T-helper 2 cell treated with Interferon-gamma antibody and Interleukin-4, amounts not matched to agents 5 μg/mL and 100 μg/mL, for 36 hours (primary cell): ENCODE measurements around the gene RAN.

Source experiments
- DNase-seq: peaks from one replicate; pipeline ENCODE4 v3.0.0; 2021; ENCODE audit warnings: low spot score
- H3K27ac Mint-ChIP-seq: one replicate; pipeline ENCODE4 v1.8.0; 2021; ENCODE audit warnings: mild to moderate bottlenecking, mixed read lengths
- H3K27me3 Mint-ChIP-seq: one replicate; pipeline ENCODE4 v1.8.0; 2021; ENCODE audit warnings: low read depth, mixed read lengths
- H3K36me3 Mint-ChIP-seq: one replicate; pipeline ENCODE4 v1.8.0; 2021; ENCODE audit warnings: low read depth, mixed read lengths
- H3K4me1 Mint-ChIP-seq: one replicate; pipeline ENCODE4 v1.8.0; 2021; ENCODE audit warnings: low read depth, mixed read lengths
- H3K4me3 Mint-ChIP-seq: one replicate; pipeline ENCODE4 v1.8.0; 2022; ENCODE audit warnings: mild to moderate bottlenecking, moderate library complexity, mixed read lengths
- H3K9me3 Mint-ChIP-seq: one replicate; pipeline ENCODE4 v1.8.0; 2021; ENCODE audit warnings: mixed read lengths

RAN gene

GRCh38 chr12:130919086-130919485 is 47.2 kb downstream of the RAN start:
- no peak for DNase-seq
- Mint-ChIP-seq H3K27ac (no peak overlapping the region), H3K27me3 (peaks cover 31% of the 10 kb centered on the region), H3K9me3 (no peaks in the 10 kb centered on the region), H3K4me1 (no peaks in the 10 kb centered on the region), H3K36me3 (no peaks in the 10 kb centered on the region), H3K4me3 (no peak overlapping the region)

GRCh38 chr12:130920119-130920703 is 48.3 kb downstream of the RAN start:
- Mint-ChIP-seq H3K4me3 (no peak overlapping the region), H3K4me1 (no peaks in the 10 kb centered on the region), H3K27ac (no peak overlapping the region), H3K9me3 (no peaks in the 10 kb centered on the region), H3K27me3 (peaks cover 24% of the 10 kb centered on the region), H3K36me3 (no peaks in the 10 kb centered on the region)
- no peak for DNase-seq

- Mint-ChIP-seq H3K9me3 (no peaks in the 10 kb centered on the region), H3K36me3 (no peaks in the 10 kb centered on the region), H3K27ac (no peak overlapping the region), H3K4me1 (no peaks in the 10 kb centered on the region), H3K4me3 (no peak overlapping the region), H3K27me3 (peaks cover 21% of the 10 kb centered on the region)
- no peak for DNase-seq
These were observed 49.0 kb downstream of the RAN start for GRCh38 chr12:130920723-130921381.

DNA sequence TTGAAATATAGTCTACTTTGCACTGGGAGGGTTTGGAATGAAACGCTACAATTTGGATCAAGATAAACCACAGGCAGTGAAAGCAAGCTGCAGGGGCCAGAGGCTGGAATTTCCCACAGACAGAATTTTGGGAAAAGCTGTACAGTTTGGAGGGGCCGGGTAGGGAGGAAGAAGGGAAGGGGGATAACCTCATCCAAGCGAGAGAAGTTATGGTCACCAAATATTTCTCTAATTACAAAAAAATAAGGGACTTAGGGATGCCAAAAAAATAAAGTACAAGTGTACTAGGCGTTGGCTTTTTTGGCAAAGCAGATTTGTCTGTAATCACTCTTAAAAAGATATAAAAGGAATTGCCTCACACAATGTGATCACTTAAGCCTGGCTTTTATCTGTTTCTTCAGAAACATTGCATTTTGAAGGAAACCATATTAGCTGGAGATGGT is 50.7 kb downstream of the RAN start:
- Mint-ChIP-seq H3K4me3 (no peak overlapping the region), H3K9me3 (no peaks in the 10 kb centered on the region), H3K4me1 (no peaks in the 10 kb centered on the region), H3K27me3 (peaks cover 8% of the 10 kb centered on the region), H3K27ac (no peak overlapping the region), H3K36me3 (no peaks in the 10 kb centered on the region)
- DNase-seq: no peak

DNA sequence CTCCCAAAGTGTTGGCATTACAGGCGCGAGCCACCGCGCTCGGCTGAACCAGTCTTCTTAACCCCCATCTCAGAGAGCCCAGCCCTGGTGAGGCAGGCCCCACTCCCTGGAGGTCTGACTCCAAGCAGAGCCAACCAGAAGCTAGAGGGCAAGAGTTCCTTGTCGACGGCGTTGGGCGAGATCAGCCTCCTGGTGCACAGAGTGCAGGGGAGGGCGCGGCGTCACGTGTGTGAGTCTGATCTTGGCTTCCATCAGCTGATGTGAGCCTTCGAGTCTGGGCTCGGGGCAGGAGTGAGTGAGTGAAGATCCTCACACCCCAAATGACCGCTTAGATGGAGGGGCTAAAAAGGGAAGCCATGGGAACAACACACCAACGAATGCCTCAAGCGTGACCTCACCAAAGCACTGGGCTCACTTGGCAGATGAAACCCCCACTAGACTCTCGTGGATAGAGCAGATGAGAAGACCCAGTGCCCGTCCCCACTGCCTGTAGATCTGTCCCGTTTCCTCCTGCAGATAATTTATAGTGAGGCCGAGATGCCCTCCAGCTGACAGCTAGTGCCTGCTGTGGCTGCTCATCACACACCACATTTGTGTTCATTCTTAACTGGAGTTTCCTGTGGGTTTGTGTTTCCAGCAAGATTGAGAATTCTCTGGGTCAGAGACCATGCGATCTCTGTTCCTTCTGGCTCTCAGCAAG is 53.2 kb downstream of the RAN start:
- no peak overlapping the region for H3K27ac Mint-ChIP-seq
- no peak overlapping the region for H3K4me3 Mint-ChIP-seq
- H3K4me1 Mint-ChIP-seq: no peaks in the 10 kb centered on the region
- H3K36me3 Mint-ChIP-seq: no peaks in the 10 kb centered on the region
- H3K27me3 Mint-ChIP-seq: peaks cover 12% of the 10 kb centered on the region
- no peaks in the 10 kb centered on the region for H3K9me3 Mint-ChIP-seq
- DNase-seq: no peak

GRCh38 chr12:130925666-130926015 is 53.8 kb downstream of the RAN start:
- Mint-ChIP-seq H3K4me3 (no peak overlapping the region), H3K27ac (no peak overlapping the region), H3K9me3 (no peaks in the 10 kb centered on the region), H3K36me3 (no peaks in the 10 kb centered on the region), H3K4me1 (no peaks in the 10 kb centered on the region), H3K27me3 (peaks cover 12% of the 10 kb centered on the region)
- DNase-seq: no peak
